ENCODE results near the gene VIM.
"Not testable (repeated sequence)": the region's sequence is repeated elsewhere in the genome, so short reads cannot be mapped to it uniquely, and the experiment has no call there.

The VIM gene

DNA sequence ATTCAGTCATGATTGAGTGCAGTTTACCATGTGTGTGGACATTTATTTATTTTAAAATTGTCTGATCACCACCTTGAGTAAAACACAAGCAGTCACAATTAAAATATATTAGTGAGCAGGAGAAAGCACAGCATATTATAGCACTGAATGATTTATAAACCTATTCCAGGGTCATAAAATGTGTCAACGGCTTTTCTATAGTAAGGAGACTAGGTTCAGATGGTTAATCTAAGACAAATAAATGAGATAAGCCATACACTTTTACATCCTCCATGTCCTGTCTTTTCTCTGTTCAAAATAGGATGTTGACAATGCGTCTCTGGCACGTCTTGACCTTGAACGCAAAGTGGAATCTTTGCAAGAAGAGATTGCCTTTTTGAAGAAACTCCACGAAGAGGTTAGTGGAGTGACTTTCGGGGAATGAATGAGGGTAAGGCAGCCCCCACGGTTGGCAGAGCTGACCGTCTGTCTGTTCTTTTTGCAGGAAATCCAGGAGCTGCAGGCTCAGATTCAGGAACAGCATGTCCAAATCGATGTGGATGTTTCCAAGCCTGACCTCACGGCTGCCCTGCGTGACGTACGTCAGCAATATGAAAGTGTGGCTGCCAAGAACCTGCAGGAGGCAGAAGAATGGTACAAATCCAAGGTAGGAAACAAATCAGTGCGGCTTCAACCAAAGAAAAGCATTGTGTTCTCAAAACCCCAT lies 5.4 kb downstream of the VIM start:
- DNase-seq, result no peak

DNA sequence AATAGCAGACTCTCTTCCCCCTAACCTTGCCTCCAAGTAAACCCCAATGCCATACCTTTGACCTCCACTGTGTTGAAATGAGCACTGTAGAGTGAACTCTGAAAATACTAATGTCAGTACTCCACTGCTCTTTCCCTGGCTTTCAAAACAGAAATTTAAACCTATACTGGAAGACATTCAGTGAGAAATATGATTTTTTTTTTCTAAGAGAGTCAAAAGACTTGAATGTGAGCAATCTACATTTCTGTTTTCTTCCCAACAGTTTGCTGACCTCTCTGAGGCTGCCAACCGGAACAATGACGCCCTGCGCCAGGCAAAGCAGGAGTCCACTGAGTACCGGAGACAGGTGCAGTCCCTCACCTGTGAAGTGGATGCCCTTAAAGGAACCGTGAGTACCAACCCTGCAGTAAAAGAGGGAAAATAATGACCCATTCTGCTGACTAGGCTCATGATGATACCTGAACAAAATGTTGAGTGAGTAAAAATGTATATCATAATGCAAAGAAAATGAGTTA lies 6.4 kb downstream of the VIM start:
- DNase-seq, result no peak

- DNase-seq, result no peak
Measured at GRCh38 chr10:17235136-17235535, 7.1 kb downstream of the VIM start.

DNA sequence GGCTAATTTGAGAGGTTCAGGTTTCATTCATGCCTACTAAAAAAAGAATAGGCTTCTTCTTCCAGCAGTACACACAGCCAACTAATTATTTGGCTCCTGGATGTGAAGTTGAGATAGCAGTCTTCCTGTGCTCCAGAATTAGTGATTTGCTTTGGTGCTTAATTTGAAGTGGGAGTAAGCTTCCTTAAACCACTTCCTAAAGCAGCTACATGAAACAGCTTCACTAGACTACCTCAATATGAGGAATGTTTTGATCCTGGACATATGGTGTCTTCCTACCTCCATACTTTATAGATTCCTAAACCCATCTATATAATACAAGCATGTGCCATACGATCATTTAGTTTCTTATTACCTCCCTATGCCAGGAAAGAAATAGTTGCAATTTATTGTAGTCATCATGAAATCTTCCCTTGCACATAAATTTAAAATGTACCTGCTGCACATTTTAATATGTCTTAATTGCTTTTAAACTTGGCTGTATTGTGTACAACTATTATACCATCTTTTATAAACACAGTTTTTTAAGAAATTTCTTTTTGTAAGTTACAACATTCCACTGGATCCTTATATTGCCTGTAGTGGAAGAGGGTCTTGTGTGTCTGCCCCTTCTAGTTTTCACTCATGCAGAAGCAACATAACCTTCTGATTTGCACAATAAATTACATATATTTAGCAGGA lies 8.6 kb downstream of the VIM start:
- no peak for DNase-seq

DNA sequence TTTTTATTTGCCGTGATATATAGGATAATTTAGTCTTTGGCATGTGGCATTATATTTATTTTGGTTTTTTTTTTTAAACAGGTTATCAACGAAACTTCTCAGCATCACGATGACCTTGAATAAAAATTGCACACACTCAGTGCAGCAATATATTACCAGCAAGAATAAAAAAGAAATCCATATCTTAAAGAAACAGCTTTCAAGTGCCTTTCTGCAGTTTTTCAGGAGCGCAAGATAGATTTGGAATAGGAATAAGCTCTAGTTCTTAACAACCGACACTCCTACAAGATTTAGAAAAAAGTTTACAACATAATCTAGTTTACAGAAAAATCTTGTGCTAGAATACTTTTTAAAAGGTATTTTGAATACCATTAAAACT lies 9.1 kb downstream of the VIM start:
- DNase-seq, result no peak

DNA sequence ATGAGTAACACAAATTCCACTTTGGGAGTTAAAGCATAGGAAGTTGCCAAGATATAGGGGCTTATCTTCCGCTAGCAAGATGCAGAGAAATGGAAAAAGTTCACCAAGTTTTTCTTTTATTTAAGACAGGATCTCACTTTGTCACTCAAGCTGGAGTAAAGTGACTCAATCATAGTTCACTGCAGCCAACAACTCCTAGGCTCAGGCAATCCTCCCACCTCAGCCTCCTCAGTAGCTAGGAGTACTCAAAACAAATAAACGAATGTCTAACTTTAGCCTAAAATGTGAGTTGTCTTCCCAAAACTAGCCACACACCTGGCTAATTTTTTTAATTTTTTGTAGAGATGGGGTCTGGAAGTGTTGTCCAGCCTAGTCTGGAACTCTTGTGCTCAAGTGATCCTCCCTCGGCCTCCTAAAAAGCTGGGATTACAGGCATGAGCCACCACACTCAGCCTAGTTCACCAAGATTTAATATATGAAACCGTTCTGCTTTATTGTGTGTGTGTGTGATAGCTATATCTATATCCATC lies 9.9 kb downstream of the VIM start:
- DNase-seq, result no peak

DNA sequence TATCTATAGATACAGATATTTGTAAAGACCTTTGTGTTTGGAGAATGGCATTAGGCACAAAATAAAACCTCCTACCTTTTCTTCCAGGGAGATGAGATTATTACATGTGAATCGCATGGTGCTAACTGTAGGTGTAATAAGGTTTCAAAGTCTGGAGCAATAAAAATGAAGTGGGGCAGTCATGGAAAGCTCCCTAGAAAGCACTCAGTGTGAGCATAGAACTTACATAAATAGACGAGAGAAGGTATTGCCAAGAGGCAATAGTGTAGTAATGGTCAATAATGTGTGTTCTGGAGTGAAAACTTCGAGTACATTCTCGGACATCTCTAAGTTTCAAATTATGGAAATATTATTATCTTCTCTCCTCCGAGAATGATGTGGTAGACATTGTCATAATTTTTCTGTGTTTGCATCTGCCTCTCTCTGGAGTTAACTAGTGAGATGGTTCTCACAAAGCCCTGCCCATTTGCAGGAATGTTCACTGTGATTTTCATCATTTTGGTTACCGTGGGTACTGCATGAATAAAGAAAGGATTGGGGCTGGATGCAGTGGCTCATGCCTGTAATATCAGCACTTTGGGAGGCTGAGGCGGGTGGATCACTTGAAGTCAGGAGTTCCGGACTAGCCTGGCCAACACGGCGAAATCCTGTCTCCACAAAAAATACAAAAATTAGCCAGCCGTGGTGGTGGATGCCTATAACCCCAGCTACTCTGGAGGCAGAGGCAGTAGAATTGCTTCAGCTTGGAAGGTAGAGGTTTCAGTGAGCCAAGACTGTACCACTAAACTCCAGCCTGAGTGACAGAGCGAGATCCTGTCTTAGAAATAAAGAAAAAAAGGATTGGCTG lies 10.6 kb downstream of the VIM start:
- peak; percentile 83 for DNase-seq

DNA sequence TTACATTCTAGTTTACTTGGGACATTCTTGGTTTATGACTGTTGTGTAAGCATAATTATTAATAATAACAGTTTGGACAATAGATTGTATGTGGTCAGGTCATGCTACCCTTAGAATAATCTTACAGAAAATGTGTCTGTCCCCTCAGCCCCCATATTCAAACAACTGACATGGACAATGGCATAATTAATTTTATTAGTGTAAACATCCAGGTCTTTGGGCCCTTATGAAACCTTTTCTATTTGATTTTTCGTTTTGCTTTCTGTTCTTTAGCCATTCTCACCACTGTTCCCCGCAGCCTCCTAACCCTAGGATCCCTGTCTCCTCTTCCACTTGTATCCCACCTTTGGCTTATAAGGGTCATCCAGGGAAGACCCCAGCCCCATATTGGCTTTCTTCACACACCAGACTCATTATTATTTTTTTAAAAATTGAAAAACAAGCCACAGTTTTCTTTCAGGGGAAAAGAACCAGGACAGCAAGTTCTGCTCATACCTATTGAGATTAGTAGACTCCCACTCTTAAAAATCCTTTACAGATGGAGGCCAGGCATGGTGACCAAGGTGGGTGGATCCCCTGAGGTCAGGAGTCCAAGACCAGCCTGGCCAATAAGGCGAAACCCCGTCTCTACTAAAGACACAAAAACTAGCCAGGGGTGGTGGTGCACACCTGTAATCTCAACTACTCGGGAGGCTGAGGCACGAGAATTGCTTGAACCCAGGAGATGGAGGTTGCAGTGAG lies 11.5 kb downstream of the VIM start:
- no peak for DNase-seq

DNA sequence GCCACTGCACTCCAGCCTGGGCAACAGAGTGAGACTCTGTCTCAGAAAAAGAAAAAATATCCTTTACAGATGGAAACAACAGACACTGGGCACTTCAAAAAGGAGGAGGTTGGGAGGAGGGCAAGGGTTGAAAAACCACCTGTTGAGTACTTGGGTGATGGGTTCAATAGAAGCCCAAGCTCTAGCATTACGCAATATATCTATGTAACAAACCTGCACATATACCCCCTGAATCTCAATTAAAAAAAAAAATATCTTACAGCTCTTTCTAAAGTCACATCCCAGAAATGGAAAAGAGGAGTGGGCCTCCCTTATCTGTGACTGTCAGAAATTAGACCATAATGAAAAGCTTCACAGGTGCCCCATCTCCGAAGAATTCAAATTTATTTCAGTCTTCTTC lies 12.1 kb downstream of the VIM start:
- DNase-seq, result no peak

DNA sequence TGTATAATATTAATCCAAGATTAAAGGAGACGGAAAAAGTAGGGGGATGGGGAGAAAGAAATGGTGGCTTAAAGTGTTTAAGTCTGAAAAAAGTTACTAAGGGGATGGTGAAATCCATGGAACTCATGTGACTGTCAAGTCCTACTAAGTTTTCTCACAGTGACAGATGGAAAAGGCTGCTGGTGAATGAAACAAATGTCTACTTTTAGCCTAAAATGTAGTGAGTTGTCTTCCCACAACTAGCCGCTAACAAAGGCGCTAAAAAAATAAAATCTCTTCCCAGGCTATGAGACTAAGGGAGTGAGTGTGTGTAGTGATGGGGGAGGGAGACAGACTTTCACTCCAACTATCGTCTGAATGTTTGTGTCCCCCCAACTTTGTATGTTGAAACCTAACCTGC lies 12.6 kb downstream of the VIM start:
- no peak for DNase-seq

GRCh38 chr10:17241611-17242333 lies 13.7 kb downstream of the VIM start:
- no peak for DNase-seq

GRCh38 chr10:17244700-17245365 lies 16.8 kb downstream of the VIM start:
- no peak for DNase-seq

DNA sequence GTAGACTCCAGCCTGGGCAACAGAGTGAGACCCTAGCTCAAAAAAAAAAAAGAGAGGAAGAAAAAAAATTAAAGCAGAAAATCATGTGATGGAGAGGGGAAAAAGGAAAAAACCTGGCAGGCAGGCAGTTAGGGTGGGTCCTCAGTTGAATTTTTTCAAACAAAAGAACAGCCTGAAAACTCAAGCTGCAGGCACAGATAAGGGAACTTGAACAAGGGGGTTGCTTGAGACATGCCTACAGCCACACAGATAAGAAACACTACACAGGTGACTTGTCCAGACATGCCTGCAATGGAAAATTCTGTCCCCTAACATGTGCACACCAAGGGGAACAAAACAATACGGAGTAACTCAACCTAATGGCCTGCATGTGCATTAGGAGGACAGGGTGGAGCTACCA lies 19.2 kb downstream of the VIM start:
- no peak for DNase-seq

DNA sequence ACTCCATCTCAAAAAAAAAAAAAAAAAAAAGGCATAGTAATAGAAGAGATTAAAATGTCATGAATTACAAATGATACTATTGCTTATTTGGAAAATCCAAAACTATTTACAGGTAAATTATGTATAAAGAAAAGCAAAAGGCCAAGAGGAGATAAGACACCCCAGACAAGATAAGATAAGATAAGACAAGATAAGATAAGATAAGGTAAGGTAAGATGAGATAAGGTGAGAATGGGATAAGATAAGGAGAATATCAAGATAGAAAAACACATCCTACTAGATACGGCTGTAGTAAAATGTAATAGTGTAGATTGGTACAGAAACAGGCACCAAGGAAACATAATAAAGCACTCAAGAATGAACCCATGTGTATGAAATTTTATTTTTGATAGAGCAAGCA lies 20.9 kb downstream of the VIM start:
- no peak for DNase-seq

- DNase-seq, result no peak
Measured at GRCh38 chr10:17249820-17250219, 21.8 kb downstream of the VIM start.

- no peak for DNase-seq
Measured at GRCh38 chr10:17250736-17251135, 22.7 kb downstream of the VIM start.

- DNase-seq, result not testable (repeated sequence)
Measured at GRCh38 chr10:17254543-17255050, 26.6 kb downstream of the VIM start.

DNA sequence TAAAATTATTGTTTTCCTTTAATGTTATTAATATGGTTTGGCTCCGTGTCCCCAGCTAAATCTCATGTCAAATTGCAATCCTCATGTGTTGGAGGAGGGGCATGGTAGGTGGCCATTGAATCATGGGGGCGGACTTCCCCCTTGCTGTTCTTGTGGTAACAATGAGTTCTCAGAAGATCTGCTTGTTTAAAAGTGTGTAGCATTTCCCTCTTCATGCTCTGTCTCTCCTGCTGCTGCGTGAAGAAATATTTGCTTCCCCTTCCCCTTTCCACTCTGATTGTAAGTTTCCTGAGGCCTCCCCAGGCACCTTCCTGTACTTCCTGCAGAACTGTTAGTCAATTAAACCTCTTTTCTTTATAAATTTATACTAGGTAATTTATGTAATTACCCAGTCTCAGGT lies 27.5 kb downstream of the VIM start:
- no peak for DNase-seq

GRCh38 chr10:17256051-17256450 lies 28.0 kb downstream of the VIM start:
- DNase-seq, result no peak

DNA sequence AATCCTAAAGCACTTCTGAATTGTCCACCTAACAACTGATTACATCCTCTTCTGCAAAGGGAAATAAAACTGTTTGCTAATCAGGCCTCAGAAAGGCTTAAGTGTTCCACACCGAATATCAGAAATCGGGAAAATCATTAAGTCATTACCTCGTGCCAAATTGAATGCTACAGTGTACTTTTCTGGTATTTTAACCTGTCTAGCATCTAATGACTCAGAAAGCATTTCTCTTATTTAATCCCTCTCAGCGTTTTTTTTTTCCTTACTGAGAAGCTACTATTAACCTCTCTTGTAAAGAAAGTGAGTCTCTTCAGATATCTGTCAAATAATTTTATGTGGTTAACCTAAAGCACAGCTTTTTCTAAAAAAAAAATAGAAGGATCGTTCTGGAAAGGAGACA lies 28.6 kb downstream of the VIM start:
- DNase-seq, result no peak

All from amniotic stem cell (primary cell).